Omental fat pad (tissue), 4 donors: Measurements from ENCODE around the gene AGAP1. TPM values are rescaled to one million over a fixed set of nuclear protein-coding genes. Genes with fewer than 3 reads are reported as not detected.

Experiments
- ATAC-seq: fragments of 150-250 bp; one replicate; pipeline ENCODE4 v1.9.1; 2016; ENCODE audit warnings: mild to moderate bottlenecking, moderate library complexity; ENCODE audit not compliant: low FRiP score
- DNase-seq: peaks from one replicate; pipeline ENCODE4 v3.0.0-alpha.2; 2019; ENCODE audit warnings: low spot score
- total RNA-seq, 4 donors: library from RNA; depleted of rRNA; stranded (reverse); fragments of >200 nt; gene quantifications; one replicate each; pipeline ENCODE4 v1.1.0, GENCODE V29; 2016
- TF ChIP-seq, protein P1 (sequence below), 3 donors: fragments of 450-650 bp; IDR thresholded peaks; one replicate each; pipeline ENCODE4 v1.5.1; 2016 to 2017; ENCODE audit warnings: antibody characterized with exemption in 3 of 3, mild to moderate bottlenecking in 3 of 3, moderate library complexity in 2 of 3

Gene AGAP1
- total RNA-seq, 4 donors from 2014 or later = 15.5 to 24.3 (median 16.2) TPM

DNA sequence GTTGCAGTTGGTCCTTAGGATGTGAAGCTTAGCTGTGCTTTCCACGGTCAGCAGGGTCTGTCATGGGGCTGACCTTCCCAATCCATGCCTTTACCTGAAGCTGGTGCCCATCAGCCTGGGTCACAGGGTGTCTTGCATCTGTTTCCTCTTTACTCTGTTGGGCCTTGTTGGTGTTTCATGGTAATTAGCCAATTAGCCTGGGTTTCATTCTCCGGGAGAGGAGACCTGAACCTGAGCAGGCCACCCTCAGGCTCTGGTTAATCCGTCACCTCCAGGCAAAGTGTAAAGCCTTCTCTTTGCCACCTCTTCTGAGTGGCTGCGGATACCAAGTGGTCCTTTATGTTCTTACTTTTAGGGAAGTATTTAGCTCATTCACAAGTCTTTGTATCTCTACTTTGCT lies 534.2 kb downstream of the AGAP1 start:
- ATAC-seq (no peak), DNase-seq (no peak)
- TF ChIP-seq, protein P1, sequence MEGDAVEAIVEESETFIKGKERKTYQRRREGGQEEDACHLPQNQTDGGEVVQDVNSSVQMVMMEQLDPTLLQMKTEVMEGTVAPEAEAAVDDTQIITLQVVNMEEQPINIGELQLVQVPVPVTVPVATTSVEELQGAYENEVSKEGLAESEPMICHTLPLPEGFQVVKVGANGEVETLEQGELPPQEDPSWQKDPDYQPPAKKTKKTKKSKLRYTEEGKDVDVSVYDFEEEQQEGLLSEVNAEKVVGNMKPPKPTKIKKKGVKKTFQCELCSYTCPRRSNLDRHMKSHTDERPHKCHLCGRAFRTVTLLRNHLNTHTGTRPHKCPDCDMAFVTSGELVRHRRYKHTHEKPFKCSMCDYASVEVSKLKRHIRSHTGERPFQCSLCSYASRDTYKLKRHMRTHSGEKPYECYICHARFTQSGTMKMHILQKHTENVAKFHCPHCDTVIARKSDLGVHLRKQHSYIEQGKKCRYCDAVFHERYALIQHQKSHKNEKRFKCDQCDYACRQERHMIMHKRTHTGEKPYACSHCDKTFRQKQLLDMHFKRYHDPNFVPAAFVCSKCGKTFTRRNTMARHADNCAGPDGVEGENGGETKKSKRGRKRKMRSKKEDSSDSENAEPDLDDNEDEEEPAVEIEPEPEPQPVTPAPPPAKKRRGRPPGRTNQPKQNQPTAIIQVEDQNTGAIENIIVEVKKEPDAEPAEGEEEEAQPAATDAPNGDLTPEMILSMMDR (IDR thresholded peaks at IDR 0.05) = no peak

DNA sequence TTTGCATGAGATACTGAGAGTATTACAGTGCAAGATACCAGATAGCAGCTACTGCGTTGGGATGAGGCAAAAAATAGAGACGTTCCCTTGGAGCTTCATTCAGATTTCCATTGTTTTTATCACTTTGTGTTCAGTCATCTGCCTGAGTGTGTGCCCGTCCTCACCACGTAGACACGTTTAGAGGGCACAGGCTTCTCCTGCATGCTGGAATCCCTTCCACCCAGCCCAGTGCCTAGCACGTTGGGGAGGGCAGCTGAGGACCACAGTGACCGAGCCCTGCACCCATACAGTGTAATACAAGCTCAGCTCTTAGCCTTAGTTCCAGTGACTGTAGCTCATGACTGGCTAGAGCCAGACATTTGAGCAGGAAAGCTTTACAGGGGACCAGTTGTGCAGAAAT lies 539.6 kb downstream of the AGAP1 start:
- ATAC-seq (no peak), DNase-seq (no peak)
- TF ChIP-seq, protein P1 (IDR thresholded peaks at IDR 0.05) = no peak

DNA sequence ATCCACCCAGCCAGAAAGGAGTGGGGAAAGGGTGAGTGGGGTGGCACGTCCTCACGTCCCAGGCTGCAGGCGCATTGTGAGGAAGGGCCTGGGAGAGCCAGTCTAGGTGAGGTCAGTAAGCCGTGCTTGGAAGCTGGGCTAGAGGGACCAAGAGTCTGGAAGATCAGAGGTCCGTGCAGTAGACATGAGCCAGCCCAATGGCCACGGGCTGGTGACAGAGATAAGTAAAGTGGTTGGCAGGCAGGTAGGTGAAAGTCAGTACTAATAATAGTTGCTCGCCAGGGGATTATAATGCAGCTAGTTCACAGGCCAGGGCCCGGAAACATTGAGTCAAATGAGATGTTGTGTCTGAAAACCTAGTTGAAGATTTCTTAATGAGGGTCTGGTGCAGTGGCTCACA lies 541.1 kb downstream of the AGAP1 start:
- ATAC-seq = no peak

DNA sequence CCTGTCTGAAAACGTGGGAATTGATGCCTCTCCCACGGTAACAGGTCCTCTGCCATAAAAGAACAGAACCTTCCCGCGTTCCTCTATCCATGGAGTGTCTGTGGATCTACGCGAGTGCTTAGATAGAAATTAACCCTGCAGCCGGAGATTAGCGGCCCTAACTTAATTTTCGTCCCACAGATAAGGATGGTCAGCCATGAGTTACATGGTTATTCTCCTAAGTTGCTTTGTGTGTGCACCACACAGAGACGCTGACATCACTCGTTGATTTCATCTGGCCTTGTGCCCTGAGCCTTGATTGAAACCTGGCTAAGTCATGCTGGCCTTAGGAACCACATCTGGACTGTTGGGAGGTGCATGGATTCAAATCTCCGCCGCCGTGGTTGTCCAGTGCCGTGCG lies 542.2 kb downstream of the AGAP1 start:
- TF ChIP-seq, protein P1 (IDR thresholded peaks at IDR 0.05) = no peak
- no peak for ATAC-seq
- DNase-seq = no peak

More for the DNA sequence above, 541.1 kb downstream of the AGAP1 start:
- TF ChIP-seq, protein P1 (IDR thresholded peaks at IDR 0.05) = no peak
- no peak for DNase-seq

DNA sequence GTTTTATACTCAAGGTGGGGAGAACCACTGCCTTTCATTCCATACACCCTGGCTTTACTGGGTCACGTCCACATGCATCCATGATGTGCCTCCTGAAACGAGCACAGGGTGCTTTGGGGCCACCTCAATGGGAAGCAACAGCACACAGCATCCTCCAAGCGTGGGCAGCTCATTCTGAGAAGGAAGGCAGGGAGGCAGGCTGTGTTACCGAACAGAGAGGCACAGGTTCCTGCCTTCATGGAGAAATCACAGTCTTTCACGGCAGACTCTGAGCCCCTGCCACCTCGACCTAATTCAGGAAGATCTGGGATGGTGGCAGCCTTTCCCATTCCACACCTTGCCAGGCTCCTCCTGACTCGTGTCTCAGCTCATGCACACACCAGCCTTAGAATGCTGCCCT lies 544.3 kb downstream of the AGAP1 start:
- ATAC-seq (no peak), DNase-seq (no peak)
- TF ChIP-seq, protein P1 (IDR thresholded peaks at IDR 0.05) = no peak

DNA sequence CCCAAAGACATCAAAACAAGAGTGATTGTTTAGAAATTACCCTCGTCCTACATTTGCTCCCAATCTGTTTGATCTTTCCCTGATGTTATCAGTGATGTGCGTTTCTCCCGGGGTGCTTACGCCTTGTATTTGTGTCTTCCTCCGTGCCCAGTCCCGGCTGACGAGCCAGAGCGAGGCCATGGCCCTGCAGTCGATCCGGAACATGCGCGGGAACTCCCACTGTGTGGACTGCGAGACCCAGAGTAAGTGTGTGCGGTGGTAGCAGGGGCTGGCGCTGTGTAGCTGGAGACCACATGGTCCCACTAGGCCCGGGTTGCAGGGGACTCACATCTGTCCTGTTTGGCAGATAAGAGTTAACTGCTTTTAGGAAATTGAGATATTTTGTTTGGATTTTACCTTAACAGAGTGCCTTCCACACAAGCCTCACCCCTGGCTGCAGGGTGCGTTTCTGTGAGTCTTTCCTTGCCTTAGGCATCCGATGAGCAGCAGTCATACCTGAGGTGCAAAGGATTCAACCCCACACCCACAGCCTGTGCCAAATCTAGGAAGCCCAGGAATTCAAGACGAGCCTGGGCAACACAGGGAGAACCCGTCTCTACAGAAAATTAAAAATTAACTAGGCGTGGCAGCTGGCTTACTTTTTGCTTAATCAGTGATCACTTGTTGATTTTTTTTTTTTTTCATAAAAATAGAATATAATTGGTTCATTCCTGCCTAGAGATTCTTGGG lies 546.9 kb downstream of the AGAP1 start:
- DNase-seq = no peak
- no peak for ATAC-seq
- TF ChIP-seq, protein P1 (IDR thresholded peaks at IDR 0.05) = no peak

DNA sequence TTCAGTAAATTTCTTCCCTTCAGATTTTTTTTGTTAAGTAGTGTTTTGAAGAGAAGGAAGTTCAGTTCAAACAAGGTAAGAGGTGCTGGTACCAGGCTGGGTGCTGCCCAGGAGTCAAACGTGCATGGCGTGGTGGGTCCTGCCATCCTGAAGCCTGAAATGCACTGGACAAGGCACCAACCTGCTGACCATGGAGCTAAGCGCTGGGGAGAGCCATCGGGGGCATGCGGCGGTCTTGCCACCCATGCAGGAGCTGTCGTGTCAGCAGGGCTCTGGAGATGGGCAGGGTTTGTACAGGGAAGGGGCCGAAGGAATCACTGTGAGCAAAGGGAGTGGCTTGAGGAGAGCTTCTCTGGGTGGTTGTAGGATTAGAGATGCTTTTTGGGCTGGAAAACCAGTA lies 547.8 kb downstream of the AGAP1 start:
- ATAC-seq = no peak
- no peak for DNase-seq
- TF ChIP-seq, protein P1 (IDR thresholded peaks at IDR 0.05) = no peak
